HCT116 (cell line): ENCODE results near the gene PRLH. TPM values are rescaled to one million over a fixed set of nuclear protein-coding genes. Genes with fewer than 3 reads are reported as not detected.

Experiments used
- ATAC-seq: fragments of 200-7000 bp; cut with Tn5 transposase; 2 replicates; pipeline ENCODE4 v1.9.1; 2020; ENCODE audit warnings: mild to moderate bottlenecking, moderate library complexity
- BruUV-seq: library from RNA; stranded (reverse); fragments of 400-500 nt; replicated peaks from 2 replicates; lab custom pipeline; 2021; lab: Mats Ljungman, UMichigan
- CTCF ChIA-PET: fragments of 300-600 bp; sonication (Branson Sonifier 250); formaldehyde crosslinking; loops from one replicate; lab custom pipeline; 2021; ENCODE audit warnings: antibody characterized with exemption; lab: Charles Lee
- POLR2A ChIA-PET: fragments of 300-600, 350-600 bp; sonication (Branson Sonifier 250); formaldehyde crosslinking; loops from one replicate; lab custom pipeline; 2021; ENCODE audit warnings: antibody characterized with exemption; lab: Charles Lee
- RAD21 ChIA-PET, 2 experiments: fragments of 300-600 bp; sonication (Branson Sonifier 250); formaldehyde crosslinking; loops; one replicate each; lab custom pipeline; 2023; ENCODE audit warnings: low total read pairs in 2 of 2; ENCODE audit not compliant: uncharacterized antibody in 2 of 2, unreplicated experiment in 2 of 2, low non-redundant PET in 1 of 2; lab: Charles Lee
- DNase-seq: peaks from one replicate; pipeline ENCODE4 v3.0.0-alpha.2; 2010; ENCODE audit warnings: low read depth, low spot score
- H2AFZ ChIP-seq: fragments of 200-600 bp; shearing (Covaris generic), sonication (generic); 2 replicates; pipeline ENCODE4 v1.6.1; 2017; ENCODE audit warnings: low read depth, mixed run types, mixed read lengths, antibody characterized with exemption, low read length; ENCODE audit not compliant: poor library complexity, severe bottlenecking
- H3K27ac ChIP-seq: 2 replicates; pipeline ENCODE4 v1.5.1; 2012; ENCODE audit warnings: low read depth, low read length
- H3K27me3 ChIP-seq: fragments of 200-600 bp; sonication (generic); 2 replicates; pipeline ENCODE4 v1.6.1; 2016; ENCODE audit warnings: mixed run types, low read length, mixed read lengths; ENCODE audit not compliant: insufficient read depth
- H3K36me3 ChIP-seq, 2 experiments: fragments of 200-500 bp in 1 of 2; fragments of 200-600 bp in 1 of 2; sonication (Bioruptor generic) in 1 of 2; sonication (generic) in 1 of 2; 2 replicates each; pipeline versions ENCODE4 v1.5.1 to v1.6.1; 2014 to 2016; ENCODE audit warnings: low read length in 2 of 2, inconsistent platforms in 1 of 2, mixed read lengths in 1 of 2, mixed run types in 1 of 2; ENCODE audit not compliant: insufficient read depth in 2 of 2, control insufficient read depth in 1 of 2
- H3K4me1 ChIP-seq, 2 experiments: fragments of 200-600 bp in 1 of 2; sonication (generic) in 1 of 2; 2 replicates each; pipeline versions ENCODE4 v1.5.1 to v1.6.1; 2012 to 2017; ENCODE audit warnings: low read length in 2 of 2, inconsistent platforms in 1 of 2, mild to moderate bottlenecking in 1 of 2, mixed read lengths in 1 of 2, mixed run types in 1 of 2, moderate library complexity in 1 of 2; ENCODE audit not compliant: insufficient read depth in 2 of 2, control insufficient read depth in 1 of 2
- H3K4me2 ChIP-seq: fragments of 200-600 bp; sonication (generic); 2 replicates; pipeline ENCODE4 v1.6.1; 2017; ENCODE audit warnings: mixed run types, low read length, mixed read lengths
- H3K4me3 ChIP-seq, 2 experiments: fragments of 200-600 bp in 1 of 2; sonication (generic) in 1 of 2; replicated peaks in 1 of 2; 2 replicates each; pipeline ENCODE4 v1.5.1; 2011 to 2016; ENCODE audit warnings: low read length in 2 of 2, control low read depth in 1 of 2, low read depth in 1 of 2, mild to moderate bottlenecking in 1 of 2, mixed read lengths in 1 of 2, mixed run types in 1 of 2
- H3K79me2 ChIP-seq: fragments of 200-600 bp; sonication (generic); 2 replicates; pipeline ENCODE4 v1.6.1; 2017; ENCODE audit warnings: mild to moderate bottlenecking, mixed run types, low read length, moderate library complexity, mixed read lengths; ENCODE audit not compliant: insufficient read depth
- H3K9ac ChIP-seq: fragments of 200-600 bp; sonication (generic); 2 replicates; pipeline ENCODE4 v1.6.1; 2016; ENCODE audit warnings: low read length, mixed read lengths
- H3K9me2 ChIP-seq: fragments of 200-600 bp; sonication (generic), shearing (Covaris generic); 2 replicates; pipeline ENCODE4 v1.6.1; 2017; ENCODE audit warnings: mixed run types, mild to moderate bottlenecking, moderate library complexity; ENCODE audit not compliant: insufficient read depth
- H3K9me3 ChIP-seq, 2 experiments: fragments of 200-500 bp in 1 of 2; fragments of 200-600 bp in 1 of 2; sonication (Bioruptor generic) in 1 of 2; sonication (generic) in 1 of 2; 2 replicates each; pipeline ENCODE4 v1.6.1; 2014 to 2017; ENCODE audit warnings: low read length in 2 of 2, mixed read lengths in 2 of 2, inconsistent platforms in 1 of 2, low read depth in 1 of 2, mild to moderate bottlenecking in 1 of 2, mixed run types in 1 of 2, moderate library complexity in 1 of 2; ENCODE audit not compliant: control insufficient read depth in 1 of 2, insufficient read depth in 1 of 2
- H4K20me1 ChIP-seq: fragments of 200-600 bp; sonication (generic), shearing (Covaris generic); 2 replicates; pipeline ENCODE4 v1.6.1; 2017; ENCODE audit warnings: mixed run types, mild to moderate bottlenecking, moderate library complexity; ENCODE audit not compliant: insufficient read depth
- CBX3 ChIP-seq: IDR thresholded peaks from 2 replicates; pipeline ENCODE4 v1.6.1; 2012; ENCODE audit warnings: low read depth
- ELF1 ChIP-seq: IDR thresholded peaks from 2 replicates; pipeline ENCODE4 v1.6.1; 2012; ENCODE audit warnings: low read depth, borderline replicate concordance
- EZH2phosphoT487 ChIP-seq: fragments of 200-600 bp; IDR thresholded peaks from 2 replicates; pipeline ENCODE4 v1.6.1; 2018; ENCODE audit warnings: antibody characterized with exemption, borderline replicate concordance
- FOSL1 ChIP-seq: IDR thresholded peaks from 2 replicates; pipeline ENCODE4 v1.6.1; 2012; ENCODE audit warnings: low read depth
- POLR2AphosphoS5 ChIP-seq: IDR thresholded peaks from 2 replicates; pipeline ENCODE4 v1.6.1; 2011; ENCODE audit warnings: mild to moderate bottlenecking, low read depth, low read length, moderate library complexity
- SIN3A ChIP-seq: IDR thresholded peaks from 2 replicates; pipeline ENCODE4 v1.6.1; 2012; ENCODE audit warnings: low read depth
- SP1 ChIP-seq: IDR thresholded peaks from 2 replicates; pipeline ENCODE4 v1.6.1; 2012; ENCODE audit warnings: low read depth
- SRF ChIP-seq: IDR thresholded peaks from 2 replicates; pipeline ENCODE4 v1.6.1; 2012; ENCODE audit warnings: low read depth
- YY1 ChIP-seq: IDR thresholded peaks from 2 replicates; pipeline ENCODE4 v1.6.1; 2011; ENCODE audit warnings: low read length, low read depth, moderate library complexity, mild to moderate bottlenecking; ENCODE audit not compliant: insufficient replicate concordance; ENCODE audit errors: extremely low read depth
- ZFX ChIP-seq: fragments of 450-650 bp; IDR thresholded peaks from 2 replicates; pipeline ENCODE4 v1.6.1; 2017
- ZNF274 ChIP-seq: fragments of 200-500 bp; sonication (Bioruptor generic); IDR thresholded peaks from 2 replicates; pipeline ENCODE4 v1.6.1; 2014; ENCODE audit warnings: mild to moderate bottlenecking, low read depth, low read length, inconsistent platforms
- intact Hi-C: fragments of 100-400 bp; cut with micrococcal nuclease; formaldehyde crosslinking; loops from 2 replicates; pipeline ENCODE4 v1.10.0; 2022
- total RNA-seq: library from RNA; stranded (reverse); gene quantifications from one replicate; pipeline ENCODE4 v1.2.1, GENCODE V29; 2021; ENCODE audit not compliant: unreplicated experiment
- TF ChIP-seq, protein P1 (sequence below): IDR thresholded peaks from 2 replicates; pipeline ENCODE4 v1.6.1; 2012
- TF ChIP-seq, protein P2 (sequence below): IDR thresholded peaks from 2 replicates; pipeline ENCODE4 v1.6.1; 2012; ENCODE audit warnings: low read depth
- TF ChIP-seq, protein P3 (sequence below), 3 experiments: fragments of 200-600 bp in 1 of 3; sonication (generic) in 1 of 3; IDR thresholded peaks in 2 of 3; conservative IDR thresholded peaks in 1 of 3; 2 replicates each; pipeline ENCODE4 v1.5.1; 2012 to 2017; ENCODE audit warnings: low read depth in 2 of 3, low read length in 2 of 3, antibody characterized with exemption in 1 of 3, borderline replicate concordance in 1 of 3, control low read depth in 1 of 3, mild to moderate bottlenecking in 1 of 3, mixed read lengths in 1 of 3, mixed run types in 1 of 3, moderate library complexity in 1 of 3; ENCODE audit not compliant: insufficient read depth in 1 of 3

The PRLH gene
- total RNA-seq, 1 experiment from 2014 or later, result not detected

DNA sequence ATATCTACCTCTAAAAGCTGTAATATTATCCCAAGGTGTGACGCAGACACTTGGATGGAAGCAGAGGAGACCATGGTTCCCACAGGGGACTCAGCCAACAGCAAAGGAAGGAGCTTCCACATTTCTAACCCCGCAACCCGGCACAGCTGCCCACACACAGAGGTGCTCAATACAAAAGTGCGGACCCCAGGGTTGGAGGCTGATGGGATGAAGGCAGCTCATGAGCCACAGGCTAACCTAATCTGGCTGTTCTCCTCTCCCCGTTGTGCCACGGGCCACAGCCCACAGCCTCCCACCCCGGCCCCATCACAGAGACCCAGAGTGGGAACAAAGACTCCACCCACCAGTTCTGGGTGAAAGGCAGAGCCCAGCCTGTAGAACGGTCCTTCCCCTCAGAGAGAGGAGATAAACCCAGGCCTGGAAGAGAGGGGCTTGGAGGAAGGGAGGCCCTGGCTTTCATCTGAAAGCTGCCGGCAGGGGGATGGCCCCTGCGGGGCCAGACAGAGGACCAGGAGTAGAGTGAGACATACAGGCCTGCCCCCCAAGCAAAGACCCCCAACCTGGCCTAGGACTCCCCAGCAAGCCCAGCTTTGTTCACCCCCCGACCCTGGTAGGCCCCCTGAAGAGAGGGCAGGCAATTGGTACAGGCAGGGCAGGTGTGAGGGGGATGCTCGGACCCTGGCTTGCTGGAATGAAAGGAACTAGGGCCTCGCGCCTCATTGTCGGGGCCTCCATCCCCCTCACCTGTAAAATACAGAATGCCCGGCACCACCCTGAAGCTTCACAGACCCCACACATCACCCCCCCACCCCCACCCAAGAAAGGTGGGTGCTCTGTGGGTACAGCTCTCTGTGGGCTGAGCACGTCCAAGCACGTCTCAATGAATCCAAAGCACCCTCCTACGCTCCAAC lies 17.3 kb downstream of the PRLH start (continued):
- TF ChIP-seq ELF1 (no peak), EZH2phosphoT487 (no peak), ZNF274 (no peak), POLR2AphosphoS5 (no peak)
- TF ChIP-seq, all 23 proteins: peak for 0

DNA sequence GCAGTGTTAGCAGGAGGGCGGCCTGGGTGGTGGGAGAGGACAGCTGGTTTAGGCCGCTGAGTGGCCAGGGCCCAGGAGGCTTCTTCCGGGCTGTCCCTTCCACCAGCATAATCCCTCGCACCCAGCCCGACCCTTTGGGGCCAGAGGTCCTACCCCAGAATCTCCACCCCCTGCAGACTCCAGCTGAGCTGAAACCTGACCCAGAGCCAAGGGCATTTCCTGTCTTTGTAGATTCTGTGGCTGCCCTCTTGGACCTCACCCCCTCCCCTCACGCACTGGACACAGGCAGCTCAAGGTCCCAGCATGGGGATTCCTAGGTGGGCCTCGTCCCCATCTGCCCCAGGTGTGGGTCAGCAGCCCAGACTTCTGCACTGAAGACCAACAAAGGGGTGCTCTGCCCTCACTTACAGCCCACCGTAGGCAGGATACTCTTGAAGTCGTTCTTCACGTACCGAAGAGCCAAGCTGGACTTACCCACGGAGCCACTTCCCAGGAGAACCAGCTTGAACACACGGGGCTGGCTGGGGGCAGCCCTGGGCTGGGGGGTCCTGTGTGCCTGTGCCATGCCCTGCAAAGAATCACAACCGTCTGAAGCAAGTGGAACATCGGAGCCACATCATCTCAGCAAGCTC lies 19.3 kb downstream of the PRLH start:
- Histone ChIP-seq H3K36me3 (peaks cover 0 to 6% of the 10 kb centered on the region in 2 experiments; a peak in 2 of 4 replicates), H3K9me2 (no peaks in the 10 kb centered on the region), H3K9ac (no peak overlapping the region), H3K27me3 (no peaks in the 10 kb centered on the region), H3K4me1 (peaks cover 6 to 15% of the 10 kb centered on the region in 2 experiments; a peak in 2 of 4 replicates), H3K4me2 (no peak overlapping the region), H3K9me3 (no peaks in the 10 kb centered on the region), H3K4me3 (no peak overlapping the region), H2AFZ (no peak overlapping the region), H4K20me1 (no peaks in the 10 kb centered on the region), H3K27ac (no peak overlapping the region), H3K79me2 (peaks cover 16% of the 10 kb centered on the region)
- ChIA-PET POLR2A (no interaction called here), RAD21 (no interaction called here), CTCF (no interaction called here)
- BruUV-seq, result no TSS peak
- no peak for ATAC-seq
- no peak for DNase-seq
- intact Hi-C loops, result no loop called here
- no peak for TF ChIP-seq SIN3A
- TF ChIP-seq CBX3, result no peak
- no peak for TF ChIP-seq SRF
- TF ChIP-seq FOSL1, result no peak
- TF ChIP-seq, protein P1, sequence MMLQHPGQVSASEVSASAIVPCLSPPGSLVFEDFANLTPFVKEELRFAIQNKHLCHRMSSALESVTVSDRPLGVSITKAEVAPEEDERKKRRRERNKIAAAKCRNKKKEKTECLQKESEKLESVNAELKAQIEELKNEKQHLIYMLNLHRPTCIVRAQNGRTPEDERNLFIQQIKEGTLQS, result no peak
- TF ChIP-seq YY1, result no peak
- TF ChIP-seq, protein P2, sequence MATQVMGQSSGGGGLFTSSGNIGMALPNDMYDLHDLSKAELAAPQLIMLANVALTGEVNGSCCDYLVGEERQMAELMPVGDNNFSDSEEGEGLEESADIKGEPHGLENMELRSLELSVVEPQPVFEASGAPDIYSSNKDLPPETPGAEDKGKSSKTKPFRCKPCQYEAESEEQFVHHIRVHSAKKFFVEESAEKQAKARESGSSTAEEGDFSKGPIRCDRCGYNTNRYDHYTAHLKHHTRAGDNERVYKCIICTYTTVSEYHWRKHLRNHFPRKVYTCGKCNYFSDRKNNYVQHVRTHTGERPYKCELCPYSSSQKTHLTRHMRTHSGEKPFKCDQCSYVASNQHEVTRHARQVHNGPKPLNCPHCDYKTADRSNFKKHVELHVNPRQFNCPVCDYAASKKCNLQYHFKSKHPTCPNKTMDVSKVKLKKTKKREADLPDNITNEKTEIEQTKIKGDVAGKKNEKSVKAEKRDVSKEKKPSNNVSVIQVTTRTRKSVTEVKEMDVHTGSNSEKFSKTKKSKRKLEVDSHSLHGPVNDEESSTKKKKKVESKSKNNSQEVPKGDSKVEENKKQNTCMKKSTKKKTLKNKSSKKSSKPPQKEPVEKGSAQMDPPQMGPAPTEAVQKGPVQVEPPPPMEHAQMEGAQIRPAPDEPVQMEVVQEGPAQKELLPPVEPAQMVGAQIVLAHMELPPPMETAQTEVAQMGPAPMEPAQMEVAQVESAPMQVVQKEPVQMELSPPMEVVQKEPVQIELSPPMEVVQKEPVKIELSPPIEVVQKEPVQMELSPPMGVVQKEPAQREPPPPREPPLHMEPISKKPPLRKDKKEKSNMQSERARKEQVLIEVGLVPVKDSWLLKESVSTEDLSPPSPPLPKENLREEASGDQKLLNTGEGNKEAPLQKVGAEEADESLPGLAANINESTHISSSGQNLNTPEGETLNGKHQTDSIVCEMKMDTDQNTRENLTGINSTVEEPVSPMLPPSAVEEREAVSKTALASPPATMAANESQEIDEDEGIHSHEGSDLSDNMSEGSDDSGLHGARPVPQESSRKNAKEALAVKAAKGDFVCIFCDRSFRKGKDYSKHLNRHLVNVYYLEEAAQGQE, result no peak
- no peak for TF ChIP-seq SP1
- TF ChIP-seq ZFX, result no peak
- TF ChIP-seq ELF1, result no peak
- TF ChIP-seq, protein P3, sequence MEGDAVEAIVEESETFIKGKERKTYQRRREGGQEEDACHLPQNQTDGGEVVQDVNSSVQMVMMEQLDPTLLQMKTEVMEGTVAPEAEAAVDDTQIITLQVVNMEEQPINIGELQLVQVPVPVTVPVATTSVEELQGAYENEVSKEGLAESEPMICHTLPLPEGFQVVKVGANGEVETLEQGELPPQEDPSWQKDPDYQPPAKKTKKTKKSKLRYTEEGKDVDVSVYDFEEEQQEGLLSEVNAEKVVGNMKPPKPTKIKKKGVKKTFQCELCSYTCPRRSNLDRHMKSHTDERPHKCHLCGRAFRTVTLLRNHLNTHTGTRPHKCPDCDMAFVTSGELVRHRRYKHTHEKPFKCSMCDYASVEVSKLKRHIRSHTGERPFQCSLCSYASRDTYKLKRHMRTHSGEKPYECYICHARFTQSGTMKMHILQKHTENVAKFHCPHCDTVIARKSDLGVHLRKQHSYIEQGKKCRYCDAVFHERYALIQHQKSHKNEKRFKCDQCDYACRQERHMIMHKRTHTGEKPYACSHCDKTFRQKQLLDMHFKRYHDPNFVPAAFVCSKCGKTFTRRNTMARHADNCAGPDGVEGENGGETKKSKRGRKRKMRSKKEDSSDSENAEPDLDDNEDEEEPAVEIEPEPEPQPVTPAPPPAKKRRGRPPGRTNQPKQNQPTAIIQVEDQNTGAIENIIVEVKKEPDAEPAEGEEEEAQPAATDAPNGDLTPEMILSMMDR (IDR thresholded peaks at IDR 0.05 in 2 of 3, conservative IDR thresholded peaks at IDR 0.05 in 1 of 3; ENCODE audit: borderline replicate concordance in 1 of 3, insufficient read depth in 1 of 3, low read depth in 2 of 3, low read length in 2 of 3), result no peak
